PC-3 (cell line): ENCODE data around the gene IMPA2.
"Not testable (repeated sequence)": the region's sequence is repeated elsewhere in the genome, so short reads cannot be mapped to it uniquely, and the experiment has no call there.

Experiments
- EZH2 ChIP-seq: fragments of 300-600 bp; sonication (generic); IDR thresholded peaks from one replicate; pipeline ENCODE4 v1.6.1; 2017; ENCODE audit warnings: antibody characterized with exemption, mild to moderate bottlenecking, low read length; ENCODE audit not compliant: unreplicated experiment
- EZH2phosphoT487 ChIP-seq: fragments of 300-600 bp; sonication (generic); IDR thresholded peaks from 2 replicates; pipeline ENCODE4 v1.6.1; 2018; ENCODE audit warnings: mild to moderate bottlenecking, antibody characterized with exemption, low read length, borderline replicate concordance
- TF ChIP-seq, protein P1 (sequence below): fragments of 300-600 bp; sonication (generic); conservative IDR thresholded peaks from 2 replicates; pipeline ENCODE4 v1.5.1; 2017; ENCODE audit warnings: antibody characterized with exemption, low read depth, mild to moderate bottlenecking, low read length

- TF ChIP-seq, protein P1, sequence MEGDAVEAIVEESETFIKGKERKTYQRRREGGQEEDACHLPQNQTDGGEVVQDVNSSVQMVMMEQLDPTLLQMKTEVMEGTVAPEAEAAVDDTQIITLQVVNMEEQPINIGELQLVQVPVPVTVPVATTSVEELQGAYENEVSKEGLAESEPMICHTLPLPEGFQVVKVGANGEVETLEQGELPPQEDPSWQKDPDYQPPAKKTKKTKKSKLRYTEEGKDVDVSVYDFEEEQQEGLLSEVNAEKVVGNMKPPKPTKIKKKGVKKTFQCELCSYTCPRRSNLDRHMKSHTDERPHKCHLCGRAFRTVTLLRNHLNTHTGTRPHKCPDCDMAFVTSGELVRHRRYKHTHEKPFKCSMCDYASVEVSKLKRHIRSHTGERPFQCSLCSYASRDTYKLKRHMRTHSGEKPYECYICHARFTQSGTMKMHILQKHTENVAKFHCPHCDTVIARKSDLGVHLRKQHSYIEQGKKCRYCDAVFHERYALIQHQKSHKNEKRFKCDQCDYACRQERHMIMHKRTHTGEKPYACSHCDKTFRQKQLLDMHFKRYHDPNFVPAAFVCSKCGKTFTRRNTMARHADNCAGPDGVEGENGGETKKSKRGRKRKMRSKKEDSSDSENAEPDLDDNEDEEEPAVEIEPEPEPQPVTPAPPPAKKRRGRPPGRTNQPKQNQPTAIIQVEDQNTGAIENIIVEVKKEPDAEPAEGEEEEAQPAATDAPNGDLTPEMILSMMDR = not testable (repeated sequence)
- TF ChIP-seq EZH2, EZH2phosphoT487: not testable (repeated sequence)
These were observed 89.8 kb downstream of the IMPA2 start for GRCh38 chr18:12071066-12071465.
